Measurements from ENCODE around the gene PKDCC.

GRCh38 chr2:42047488-42048298, at the start of gene PKDCC:
- no peak for TF ChIP-seq CTCF (IDR thresholded peaks at IDR 0.05)
- peak; percentile 38 for TF ChIP-seq POLR2A (IDR thresholded peaks at IDR 0.05)

Data from testis (tissue), 2 donors.